H1 (cell line): ENCODE measurements around the gene CCDC110. TPM values are rescaled to one million over a fixed set of nuclear protein-coding genes. Genes with fewer than 3 reads are reported as not detected.

ENCODE experiments used
- CTCF ChIA-PET: fragments of 300-600 bp; sonication (Branson Sonifier 250); formaldehyde crosslinking; loops from one replicate; lab custom pipeline; 2021; ENCODE audit not compliant: partially characterized antibody; lab: Charles Lee
- POLR2A ChIA-PET: fragments of 300-600 bp; sonication (Branson Sonifier 250); formaldehyde crosslinking; loops from one replicate; lab custom pipeline; 2021; ENCODE audit warnings: inconsistent platforms; ENCODE audit not compliant: partially characterized antibody; lab: Charles Lee
- DNase-seq, 2 experiments: peaks; one replicate each; pipeline versions ENCODE4 v3.0.0 to v3.0.0-alpha.2; 2010 to 2022; ENCODE audit warnings: low spot score in 2 of 2, low read depth in 1 of 2, mixed read lengths in 1 of 2
- FAIRE-seq: peaks from 2 replicates; lab custom pipeline; 2011; peaks lifted over from hg19 to GRCh38; lab: Jason Lieb, UNC
- H2AFZ ChIP-seq: 2 replicates; pipeline ENCODE4 v1.8.1; 2012; ENCODE audit warnings: low read length, inconsistent platforms
- H2AK5ac ChIP-seq: 2 replicates; pipeline ENCODE4 v1.6.1; 2013; ENCODE audit warnings: low read depth, low read length
- H2BK120ac ChIP-seq: replicated peaks from 2 replicates; pipeline ENCODE3; 2013; ENCODE audit warnings: low read depth, low read length, inconsistent platforms
- H2BK12ac ChIP-seq: 2 replicates; pipeline ENCODE4 v1.6.1; 2013; ENCODE audit warnings: low read depth, low read length
- H2BK15ac ChIP-seq: 2 replicates; pipeline ENCODE4 v1.6.1; 2013; ENCODE audit warnings: low read length
- H2BK20ac ChIP-seq: 2 replicates; pipeline ENCODE4 v1.6.1; 2013; ENCODE audit warnings: low read length
- H2BK5ac ChIP-seq: 2 replicates; pipeline ENCODE4 v1.6.1; 2013; ENCODE audit warnings: low read depth, low read length
- H3K14ac ChIP-seq: 2 replicates; pipeline ENCODE4 v1.6.1; 2013; ENCODE audit warnings: inconsistent platforms; ENCODE audit not compliant: insufficient read length
- H3K18ac ChIP-seq: 2 replicates; pipeline ENCODE4 v1.6.1; 2013; ENCODE audit warnings: low read length; ENCODE audit errors: extremely low read depth
- H3K23ac ChIP-seq: 2 replicates; pipeline ENCODE4 v1.6.1; 2013; ENCODE audit warnings: inconsistent platforms; ENCODE audit not compliant: insufficient read length
- H3K23me2 ChIP-seq: 2 replicates; pipeline ENCODE4 v1.6.1; 2013; ENCODE audit warnings: low read depth, low read length
- H3K27ac ChIP-seq: 2 replicates; pipeline ENCODE4 v1.6.1; 2011; ENCODE audit warnings: low read depth, low read length, inconsistent platforms
- H3K27me3 ChIP-seq, 4 experiments: replicated peaks in 1 of 4; 1 replicate in 1 of 4; 2 replicates in 3 of 4; pipeline versions ENCODE4 v1.6.1 to v1.8.1; 2011 to 2013; ENCODE audit warnings: low read length in 3 of 4, mild to moderate bottlenecking in 3 of 4, inconsistent platforms in 2 of 4, mixed read lengths in 2 of 4, moderate library complexity in 1 of 4; ENCODE audit not compliant: control insufficient read depth in 3 of 4, insufficient read depth in 3 of 4; ENCODE audit errors: extremely low read depth in 1 of 4
- H3K36me3 ChIP-seq, 4 experiments: 2 replicates each; pipeline versions ENCODE4 v1.6.1 to v1.8.1; 2011 to 2013; ENCODE audit warnings: mild to moderate bottlenecking in 4 of 4, low read length in 3 of 4, moderate library complexity in 2 of 4, control low read depth in 1 of 4, inconsistent platforms in 1 of 4; ENCODE audit not compliant: insufficient read depth in 4 of 4, control insufficient read depth in 2 of 4
- H3K4ac ChIP-seq: replicated peaks from 2 replicates; pipeline ENCODE3; 2013; ENCODE audit warnings: low read length, low read depth, mixed read lengths, inconsistent platforms; ENCODE audit not compliant: insufficient read length
- H3K4me1 ChIP-seq, 4 experiments: replicated peaks in 1 of 4; 1 replicate in 1 of 4; 2 replicates in 3 of 4; pipeline versions ENCODE4 v1.6.1 to v1.8.1; 2011 to 2013; ENCODE audit warnings: low read length in 3 of 4, inconsistent platforms in 2 of 4, mixed read lengths in 1 of 4; ENCODE audit not compliant: insufficient read depth in 4 of 4, control insufficient read depth in 3 of 4
- H3K4me2 ChIP-seq, 2 experiments: 2 replicates each; pipeline versions ENCODE4 v1.6.1 to v1.8.1; 2011 to 2013; ENCODE audit warnings: low read depth in 2 of 2, low read length in 2 of 2, control low read depth in 1 of 2, inconsistent platforms in 1 of 2, mild to moderate bottlenecking in 1 of 2; ENCODE audit not compliant: insufficient read depth in 1 of 2
- H3K4me3 ChIP-seq, 4 experiments: fragments of 200-600, 300-600 bp in 1 of 4; sonication (generic), shearing (Covaris generic), sonication (Bioruptor Twin) in 1 of 4; 2 replicates each; pipeline versions ENCODE4 v1.5.1 to v1.8.1; 2011 to 2016; ENCODE audit warnings: low read length in 4 of 4, low read depth in 3 of 4, control low read depth in 2 of 4, inconsistent platforms in 2 of 4, mild to moderate bottlenecking in 2 of 4, mixed read lengths in 1 of 4, moderate library complexity in 1 of 4; ENCODE audit not compliant: insufficient read depth in 2 of 4; ENCODE audit errors: extremely low read depth in 1 of 4
- H3K56ac ChIP-seq: replicated peaks from 2 replicates; pipeline ENCODE3; 2013; ENCODE audit warnings: low read depth, mild to moderate bottlenecking, mixed read lengths, low read length, inconsistent platforms; ENCODE audit not compliant: insufficient read length
- H3K79me1 ChIP-seq: 2 replicates; pipeline ENCODE4 v1.6.1; 2013; ENCODE audit warnings: low read depth, low read length, control low read depth
- H3K79me2 ChIP-seq, 2 experiments: 2 replicates each; pipeline versions ENCODE4 v1.6.1 to v1.8.1; 2012 to 2013; ENCODE audit warnings: low read length in 2 of 2, mild to moderate bottlenecking in 2 of 2, inconsistent platforms in 1 of 2; ENCODE audit not compliant: insufficient read depth in 2 of 2, control insufficient read depth in 1 of 2
- H3K9ac ChIP-seq, 4 experiments: replicated peaks in 1 of 4; 1 replicate in 1 of 4; 2 replicates in 3 of 4; pipeline versions ENCODE4 v1.6.1 to v1.8.1; 2011 to 2013; ENCODE audit warnings: low read depth in 3 of 4, low read length in 3 of 4, control low read depth in 2 of 4, mild to moderate bottlenecking in 2 of 4, moderate library complexity in 2 of 4, inconsistent platforms in 1 of 4; ENCODE audit errors: extremely low read depth in 1 of 4
- H3K9me3 ChIP-seq, 2 experiments: 2 replicates each; pipeline versions ENCODE4 v1.6.1 to v1.8.1; 2012 to 2013; ENCODE audit warnings: mild to moderate bottlenecking in 2 of 2, moderate library complexity in 2 of 2, control low read depth in 1 of 2, inconsistent platforms in 1 of 2, low read depth in 1 of 2, low read length in 1 of 2, mixed read lengths in 1 of 2; ENCODE audit not compliant: insufficient read depth in 2 of 2
- H4K20me1 ChIP-seq, 2 experiments: replicated peaks in 1 of 2; 2 replicates each; pipeline versions ENCODE3 to v1.8.1; 2011 to 2013; ENCODE audit warnings: inconsistent platforms in 2 of 2, low read length in 2 of 2, mild to moderate bottlenecking in 1 of 2; ENCODE audit not compliant: insufficient read depth in 2 of 2, control insufficient read depth in 1 of 2
- H4K5ac ChIP-seq: 2 replicates; pipeline ENCODE4 v1.6.1; 2013; ENCODE audit warnings: low read length, low read depth, mixed read lengths, inconsistent platforms; ENCODE audit not compliant: insufficient read length
- H4K8ac ChIP-seq: 2 replicates; pipeline ENCODE4 v1.8.0; 2013; ENCODE audit warnings: mild to moderate bottlenecking, moderate library complexity, low read length, inconsistent platforms; ENCODE audit not compliant: insufficient read depth; ENCODE audit errors: extremely low read depth
- H4K91ac ChIP-seq: replicated peaks from 2 replicates; pipeline ENCODE3; 2013; ENCODE audit warnings: low read length, mixed read lengths, inconsistent platforms; ENCODE audit not compliant: insufficient read length
- CEBPB ChIP-seq: IDR thresholded peaks from 2 replicates; pipeline ENCODE4 v1.6.1; 2012; ENCODE audit warnings: low read depth, low read length
- E2F6 ChIP-seq: IDR thresholded peaks from 2 replicates; pipeline ENCODE4 v1.6.1; 2012; ENCODE audit warnings: inconsistent platforms
- EGR1 ChIP-seq: IDR thresholded peaks from 2 replicates; pipeline ENCODE4 v1.6.1; 2011; ENCODE audit warnings: low read depth, low read length, borderline replicate concordance
- GABPA ChIP-seq: IDR thresholded peaks from 2 replicates; pipeline ENCODE4 v1.6.1; 2011; ENCODE audit warnings: mild to moderate bottlenecking, low read length, moderate library complexity, borderline replicate concordance; ENCODE audit not compliant: insufficient read depth
- JUN ChIP-seq: IDR thresholded peaks from 2 replicates; pipeline ENCODE4 v1.6.1; 2011; ENCODE audit warnings: low read depth, mild to moderate bottlenecking, improper control_type of control experiment, low read length
- RNF2 ChIP-seq: fragments of 200-900, 300-1000 bp; sonication (generic); IDR thresholded peaks from 2 replicates; pipeline ENCODE4 v1.7.1; 2016; ENCODE audit warnings: borderline replicate concordance, low read depth, mild to moderate bottlenecking, antibody characterized with exemption, low read length; ENCODE audit not compliant: poor library complexity, severe bottlenecking; ENCODE audit errors: missing control alignments
- SIX5 ChIP-seq: IDR thresholded peaks from 2 replicates; pipeline ENCODE4 v1.6.1; 2011; ENCODE audit warnings: mild to moderate bottlenecking, low read depth, low read length
- SP4 ChIP-seq: IDR thresholded peaks from 2 replicates; pipeline ENCODE4 v1.6.1; 2012; ENCODE audit warnings: low read length, inconsistent platforms
- ZNF274 ChIP-seq: IDR thresholded peaks from 2 replicates; pipeline ENCODE4 v1.7.0; 2012; ENCODE audit warnings: low read length, borderline replicate concordance; ENCODE audit errors: extremely low read depth
- WGBS, 2 experiments: shearing (Covaris generic) in 1 of 2; methylation state at CpG; one replicate each; pipeline versions ENCODE4 v1.1.6 to v1.1.7; 2013 to 2015; ENCODE audit warnings: low lambda C conversion rate in 2 of 2, mixed read lengths in 2 of 2, inconsistent platforms in 1 of 2, low coverage in 1 of 2, missing lambda C conversion rate in 1 of 2; ENCODE audit not compliant: insufficient replicate concordance in 2 of 2, insufficient coverage in 1 of 2, insufficient read length in 1 of 2; ENCODE audit errors: extremely low coverage in 1 of 2, missing lambda C conversion rate in 1 of 2; 5-methylcytosine and 5-hydroxymethylcytosine counted together
- polyA plus RNA-seq, 7 experiments: library from polyadenylated mRNA; depleted of rRNA in 3 of 7; stranded (reverse) in 5 of 7; unstranded in 2 of 7; fragments of >200 nt in 5 of 7; fragments of 200-250 nt in 2 of 7; gene quantifications; 1 replicate in 5 of 7; 2 replicates in 1 of 7; 4 replicates in 1 of 7; pipeline versions ENCODE4 v1.2.1 to v1.2.3, GENCODE V29; 2011 to 2013; ENCODE audit warnings: missing spikeins in 2 of 7, mixed read lengths in 2 of 7
- total RNA-seq: library from RNA; stranded (reverse); fragmentation: NEBNext Ultra II Directional; extraction: Animal tissue kit (Norgen Biotek cat#: 25700); gene quantifications from 2 replicates; pipeline ENCODE4 v1.2.1, GENCODE V29; 2021

CCDC110 gene
- total and polyA plus RNA-seq, 2 of the 8 experiments (the other 6 are each of a cell fraction or from before 2014, with no cell fraction given): 0.33 to 3.1 TPM

- Histone ChIP-seq H3K4me2 (no peak overlapping the region), H2BK15ac (no peak overlapping the region), H4K8ac (no peak overlapping the region), H3K36me3 (no peaks in the 10 kb centered on the region; a peak in 1 of 8 replicates), H2BK20ac (no peak overlapping the region), H3K23ac (no peak overlapping the region), H3K4ac (no peak overlapping the region), H3K4me3 (no peak overlapping the region), H2BK12ac (no peak overlapping the region), H3K9me3 (no peaks in the 10 kb centered on the region), H3K79me2 (no peaks in the 10 kb centered on the region), H3K27ac (no peak overlapping the region), H2AK5ac (no peak overlapping the region), H3K23me2 (no peaks in the 10 kb centered on the region), H4K5ac (no peak overlapping the region), H3K18ac (no peak overlapping the region), H3K9ac (no peak overlapping the region), H2BK120ac (no peak overlapping the region), H3K79me1 (no peaks in the 10 kb centered on the region), H2AFZ (no peak overlapping the region), H3K4me1 (no peaks in the 10 kb centered on the region), H4K91ac (no peak overlapping the region), H3K27me3 (no peaks in the 10 kb centered on the region), H3K56ac (no peak overlapping the region), H3K14ac (no peak overlapping the region), H4K20me1 (no peaks in the 10 kb centered on the region), H2BK5ac (no peak overlapping the region)
- no peak for TF ChIP-seq SP4
- TF ChIP-seq CEBPB: no peak
- no peak for TF ChIP-seq GABPA
- no peak for TF ChIP-seq JUN
- no peak for TF ChIP-seq RNF2
- no peak for TF ChIP-seq SIX5
- no peak for TF ChIP-seq EGR1
- no peak for TF ChIP-seq ZNF274
- TF ChIP-seq E2F6: no peak
- FAIRE-seq (no peak), DNase-seq (no peak)
- ChIA-PET POLR2A (no interaction called here), CTCF (interaction anchor here (1.8 to 2.5 kb wide), 2 partner anchors 8 to 78 kb away, joined by 4 to 5 read pairs; no protein-coding TSS in a partner anchor)
- 91% methylated on average over 4 of the region's 4 CpGs; no CpG with 5 or more reads in 1 of the 2 experiments for WGBS, 2 experiments
Observed at GRCh38 chr4:185520119-185520518, 48.6 kb upstream of the CCDC110 start.
